H9 (cell line): ENCODE measurements around the gene SRC. TPM values are rescaled to one million over a fixed set of nuclear protein-coding genes. Genes with fewer than 3 reads are reported as not detected.

ENCODE experiments used
- DNase-seq: peaks from one replicate; pipeline ENCODE4 v3.0.0-alpha.2; 2017
- H2AFZ ChIP-seq: one replicate; pipeline ENCODE4 v1.6.1; 2013; ENCODE audit warnings: mild to moderate bottlenecking, low read length, control low read depth, moderate library complexity
- H2AK5ac ChIP-seq: 2 replicates; pipeline ENCODE4 v1.6.1; 2013; ENCODE audit warnings: low read length, control low read depth, mixed read lengths; ENCODE audit not compliant: insufficient read length
- H2BK120ac ChIP-seq: one replicate; pipeline ENCODE4 v1.6.1; 2013; ENCODE audit warnings: low read depth, mild to moderate bottlenecking, low read length, control low read depth, inconsistent platforms; ENCODE audit not compliant: poor library complexity, severe bottlenecking
- H2BK12ac ChIP-seq: 2 replicates; pipeline ENCODE4 v1.6.1; 2013; ENCODE audit warnings: low read length, control low read depth, mixed read lengths, low read depth; ENCODE audit not compliant: insufficient read length
- H2BK15ac ChIP-seq: 2 replicates; pipeline ENCODE4 v1.6.1; 2013; ENCODE audit warnings: low read depth, low read length, control low read depth
- H2BK20ac ChIP-seq: one replicate; pipeline ENCODE4 v1.6.1; 2013; ENCODE audit warnings: low read depth, mild to moderate bottlenecking, low read length, control low read depth, inconsistent platforms; ENCODE audit not compliant: poor library complexity, severe bottlenecking
- H2BK5ac ChIP-seq: 2 replicates; pipeline ENCODE4 v1.6.1; 2013; ENCODE audit warnings: low read length, control low read depth, mixed read lengths; ENCODE audit not compliant: insufficient read length
- H3K14ac ChIP-seq: 2 replicates; pipeline ENCODE4 v1.6.1; 2013; ENCODE audit warnings: low read length, control low read depth; ENCODE audit not compliant: insufficient read depth
- H3K18ac ChIP-seq: 2 replicates; pipeline ENCODE4 v1.6.1; 2013; ENCODE audit warnings: low read depth, mild to moderate bottlenecking, mixed read lengths, low read length, control low read depth; ENCODE audit not compliant: insufficient read length
- H3K23ac ChIP-seq: 2 replicates; pipeline ENCODE4 v1.6.1; 2013; ENCODE audit warnings: low read length, control low read depth, mixed read lengths, low read depth; ENCODE audit not compliant: insufficient read length
- H3K23me2 ChIP-seq: 2 replicates; pipeline ENCODE4 v1.6.1; 2013; ENCODE audit warnings: low read depth, mild to moderate bottlenecking, mixed read lengths, low read length, control low read depth; ENCODE audit not compliant: insufficient read length, poor library complexity, severe bottlenecking
- H3K27ac ChIP-seq: 2 replicates; pipeline ENCODE4 v1.5.1; 2013; ENCODE audit warnings: low read length, control low read depth, mixed read lengths, low read depth; ENCODE audit not compliant: insufficient read length
- H3K27me3 ChIP-seq: 2 replicates; pipeline ENCODE4 v1.6.1; 2013; ENCODE audit warnings: low read length, control low read depth, inconsistent platforms; ENCODE audit not compliant: insufficient read depth
- H3K4ac ChIP-seq: 2 replicates; pipeline ENCODE4 v1.6.1; 2013; ENCODE audit warnings: low read depth, mild to moderate bottlenecking, control low read depth, inconsistent platforms, low read length, moderate library complexity
- H3K4me1 ChIP-seq: 2 replicates; pipeline ENCODE4 v1.6.1; 2013; ENCODE audit warnings: low read length, control low read depth, inconsistent platforms; ENCODE audit not compliant: insufficient read depth
- H3K4me2 ChIP-seq: 2 replicates; pipeline ENCODE4 v1.6.1; 2013; ENCODE audit warnings: low read length, control low read depth, mixed read lengths; ENCODE audit not compliant: insufficient read length, insufficient read depth
- H3K56ac ChIP-seq: 2 replicates; pipeline ENCODE4 v1.6.1; 2013; ENCODE audit warnings: low read depth, mild to moderate bottlenecking, mixed read lengths, low read length, control low read depth; ENCODE audit not compliant: insufficient read length
- H3K79me1 ChIP-seq: 2 replicates; pipeline ENCODE4 v1.6.1; 2013; ENCODE audit warnings: low read depth, mild to moderate bottlenecking, moderate library complexity, low read length, control low read depth, inconsistent platforms; ENCODE audit not compliant: insufficient read depth, poor library complexity, severe bottlenecking
- H3K79me2 ChIP-seq: 2 replicates; pipeline ENCODE4 v1.6.1; 2013; ENCODE audit warnings: low read length, control low read depth, inconsistent platforms; ENCODE audit not compliant: insufficient read depth
- H3K9ac ChIP-seq: 2 replicates; pipeline ENCODE4 v1.6.1; 2013; ENCODE audit warnings: low read length, control low read depth, mixed read lengths; ENCODE audit not compliant: insufficient read length; ENCODE audit errors: extremely low read depth
- H3K9me3 ChIP-seq: one replicate; pipeline ENCODE4 v1.6.1; 2013; ENCODE audit warnings: low read depth, low read length, inconsistent platforms; ENCODE audit not compliant: control insufficient read depth
- H3T11ph ChIP-seq: one replicate; pipeline ENCODE4 v1.6.1; 2013; ENCODE audit warnings: mild to moderate bottlenecking, low read length, control low read depth, inconsistent platforms
- H4K20me1 ChIP-seq: one replicate; pipeline ENCODE4 v1.6.1; 2013; ENCODE audit not compliant: control insufficient read depth, insufficient read length, insufficient read depth
- H4K5ac ChIP-seq: 2 replicates; pipeline ENCODE4 v1.6.1; 2013; ENCODE audit warnings: low read depth, mild to moderate bottlenecking, mixed read lengths, low read length, control low read depth; ENCODE audit not compliant: insufficient read length
- H4K8ac ChIP-seq: replicated peaks from 2 replicates; pipeline ENCODE4 v1.6.1; 2013; ENCODE audit warnings: low read length, control low read depth, mixed read lengths, low read depth; ENCODE audit not compliant: insufficient read length
- H4K91ac ChIP-seq: 2 replicates; pipeline ENCODE4 v1.6.1; 2013; ENCODE audit warnings: low read depth, mild to moderate bottlenecking, moderate library complexity, mixed read lengths, low read length, control low read depth; ENCODE audit not compliant: insufficient read length
- H3K27ac Mint-ChIP-seq, 3 experiments: 2 replicates in 2 of 3; 3 replicates in 1 of 3; pipeline ENCODE4 v1.8.0; 2020 to 2021; ENCODE audit warnings: mixed read lengths in 3 of 3, mild to moderate bottlenecking in 1 of 3, moderate library complexity in 1 of 3
- H3K27me3 Mint-ChIP-seq: 2 replicates; pipeline ENCODE4 v1.8.0; 2021; ENCODE audit warnings: low read depth, mild to moderate bottlenecking, moderate library complexity, mixed read lengths
- H3K36me3 Mint-ChIP-seq, 3 experiments: 2 replicates in 2 of 3; 3 replicates in 1 of 3; pipeline ENCODE4 v1.8.0; 2020 to 2021; ENCODE audit warnings: low read depth in 3 of 3, mixed read lengths in 3 of 3; ENCODE audit not compliant: insufficient read depth in 1 of 3
- H3K4me1 Mint-ChIP-seq, 2 experiments: 2 replicates each; pipeline ENCODE4 v1.8.0; 2020; ENCODE audit warnings: mixed read lengths in 2 of 2
- H3K4me3 Mint-ChIP-seq, 2 experiments: 2 replicates in 1 of 2; 3 replicates in 1 of 2; pipeline ENCODE4 v1.8.0; 2020 to 2021; ENCODE audit warnings: mild to moderate bottlenecking in 2 of 2, mixed read lengths in 2 of 2, moderate library complexity in 1 of 2
- H3K9me3 Mint-ChIP-seq, 2 experiments: 2 replicates in 1 of 2; 3 replicates in 1 of 2; pipeline ENCODE4 v1.8.0; 2020; ENCODE audit warnings: mild to moderate bottlenecking in 2 of 2, mixed read lengths in 2 of 2, moderate library complexity in 1 of 2
- CTCF ChIP-seq: fragments of 200-600 bp; sonication (generic); conservative IDR thresholded peaks from 3 replicates; pipeline ENCODE4 v1.8.0; 2021; ENCODE audit warnings: antibody characterized with exemption, mild to moderate bottlenecking
- WGBS: extraction: QIAGEN DNeasy Blood & Tissue Kit; methylation state at CpG from one replicate; pipeline ENCODE4 v1.1.7; 2013; ENCODE audit warnings: missing lambda C conversion rate, low lambda C conversion rate, mixed read lengths; ENCODE audit not compliant: insufficient read length; ENCODE audit errors: extremely low coverage; 5-methylcytosine and 5-hydroxymethylcytosine counted together
- total RNA-seq: library from RNA; stranded (reverse); gene quantifications from 2 replicates; pipeline ENCODE4 v1.2.1, GENCODE V29; 2021

The SRC gene
- total RNA-seq, 1 experiment from 2014 or later, result 44.5 TPM

- no peak for TF ChIP-seq CTCF
- no peak for DNase-seq
Measured at GRCh38 chr20:37325206-37325605, 20.7 kb upstream of the SRC start.

More at GRCh38 chr20:37325206-37325605, 20.7 kb upstream of the SRC start:
- WGBS, result no CpG with 5 or more reads among the region's 7 CpGs
- H3K4me3 Mint-ChIP-seq, result no peak overlapping the region
- no peak overlapping the region for H3K27ac Mint-ChIP-seq
- H3K9me3 Mint-ChIP-seq, result no peaks in the 10 kb centered on the region
- H3K4me1 Mint-ChIP-seq, result peaks cover 0 to 5% of the 10 kb centered on the region in 2 experiments; a peak in 2 of 4 replicates
- Histone ChIP-seq H2BK5ac (no peak overlapping the region), H2AFZ (no peak overlapping the region), H3K4me2 (no peak overlapping the region), H4K8ac (no peak overlapping the region), H4K91ac (no peak overlapping the region), H2AK5ac (no peak overlapping the region), H3K27me3 (no peaks in the 10 kb centered on the region; the same call in 1 of the 2 replicates), H2BK15ac (no peak overlapping the region), H3K14ac (no peak overlapping the region), H2BK120ac (no peak overlapping the region), H3K9me3 (no peaks in the 10 kb centered on the region), H3K4ac (no peak overlapping the region), H3K79me1 (no peaks in the 10 kb centered on the region), H3K9ac (no peak overlapping the region), H3T11ph (no peak overlapping the region), H4K20me1 (no peaks in the 10 kb centered on the region), H2BK20ac (no peak overlapping the region), H3K4me1 (no peaks in the 10 kb centered on the region), H3K23me2 (no peaks in the 10 kb centered on the region), H2BK12ac (no peak overlapping the region), H3K18ac (no peak overlapping the region), H3K23ac (no peak overlapping the region), H3K27ac (no peak overlapping the region), H4K5ac (no peak overlapping the region), H3K79me2 (no peaks in the 10 kb centered on the region), H3K56ac (no peak overlapping the region)
- H3K27me3 Mint-ChIP-seq, result peaks cover 1% of the 10 kb centered on the region; the same call in 1 of the 2 replicates
- H3K36me3 Mint-ChIP-seq, result no peaks in the 10 kb centered on the region; a peak in 1 of 7 replicates
